Uterus (tissue), 4 donors: ENCODE measurements around the gene PANX1. TPM values are rescaled to one million over a fixed set of nuclear protein-coding genes. Genes with fewer than 3 reads are reported as not detected.

Experiments
- DNase-seq, 2 donors: peaks; one replicate each; pipeline ENCODE4 v3.0.0-alpha.2; 2019 to 2020
- H3K27ac ChIP-seq, 2 donors: fragments of 200-600 bp; sonication (generic); 1 replicate in 1 of 2; 2 replicates in 1 of 2; pipeline ENCODE4 v1.5.1; 2016 to 2018
- H3K27me3 ChIP-seq, 2 donors: fragments of 200-600 bp; sonication (generic); one replicate each; pipeline ENCODE4 v1.5.1; 2018 to 2019; ENCODE audit warnings: control low read depth in 1 of 2
- H3K36me3 ChIP-seq, 2 donors: fragments of 200-600 bp; sonication (generic); one replicate each; pipeline ENCODE4 v1.5.1; 2019; ENCODE audit warnings: control low read depth in 1 of 2
- H3K4me1 ChIP-seq, 2 donors: fragments of 200-600 bp; sonication (generic); one replicate each; pipeline ENCODE4 v1.5.1; 2018 to 2019; ENCODE audit warnings: control low read depth in 1 of 2
- H3K4me3 ChIP-seq, 2 donors: fragments of 200-600 bp; sonication (generic); 1 replicate in 1 of 2; 2 replicates in 1 of 2; pipeline ENCODE4 v1.5.1; 2018 to 2019; ENCODE audit warnings: mild to moderate bottlenecking in 1 of 2
- H3K9me3 ChIP-seq, 2 donors: fragments of 200-600 bp; sonication (generic); one replicate each; pipeline ENCODE4 v1.5.1; 2019; ENCODE audit warnings: control low read depth in 1 of 2
- POLR2A ChIP-seq, 2 donors: fragments of 450-650 bp; IDR thresholded peaks; one replicate each; pipeline ENCODE4 v1.6.1; 2016; ENCODE audit warnings: antibody characterized with exemption in 2 of 2, mild to moderate bottlenecking in 1 of 2, moderate library complexity in 1 of 2
- intact Hi-C: fragments of 100-400 bp; cut with DNase I; formaldehyde crosslinking; loops from one replicate; pipeline ENCODE4 v1.15.1; 2023; ENCODE audit warnings: low total_unique reads
- total RNA-seq, 4 donors: library from RNA; depleted of rRNA in 3 of 4; stranded (reverse); fragments of >200 nt in 3 of 4; gene quantifications; one replicate each; pipeline versions ENCODE4 v1.1.0 to v1.2.4, GENCODE V29; 2014 to 2023
- TF ChIP-seq, protein P1 (sequence below), 4 experiments: fragments of 200-600 bp in 2 of 4; fragments of 450-650 bp in 2 of 4; sonication (generic) in 2 of 4; IDR thresholded peaks; one replicate each; pipeline ENCODE4 v1.5.1; 2016 to 2019; ENCODE audit warnings: antibody characterized with exemption in 4 of 4, mild to moderate bottlenecking in 2 of 4, moderate library complexity in 1 of 4
- donor health status: DM: yes; HTN: yes; CAD: no.

The PANX1 gene
- total RNA-seq, 4 donors from 2014 or later = 4.1 to 37.9 (median 15.1) TPM

DNA sequence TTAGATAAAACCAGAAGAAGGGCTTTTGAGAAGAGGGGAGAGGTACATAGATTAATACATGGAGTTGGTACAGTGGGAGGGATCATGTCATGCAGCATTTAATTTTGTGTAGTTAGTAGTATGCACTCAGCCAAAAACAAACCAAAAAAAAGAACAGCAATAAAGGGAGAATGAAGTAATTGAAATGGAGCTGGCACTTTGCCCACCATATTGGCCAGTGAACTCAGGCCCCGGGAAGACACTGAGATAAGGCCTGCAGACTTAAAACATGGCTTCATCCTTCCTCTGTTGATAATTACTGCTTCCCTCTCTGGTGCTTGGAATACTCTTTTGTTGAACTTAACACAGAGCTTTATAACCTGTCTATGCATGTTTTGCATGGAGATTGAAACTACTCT, 3.1 kb downstream of the PANX1 start:
- TF ChIP-seq POLR2A (IDR thresholded peaks at IDR 0.05) = no peak
- TF ChIP-seq, protein P1, sequence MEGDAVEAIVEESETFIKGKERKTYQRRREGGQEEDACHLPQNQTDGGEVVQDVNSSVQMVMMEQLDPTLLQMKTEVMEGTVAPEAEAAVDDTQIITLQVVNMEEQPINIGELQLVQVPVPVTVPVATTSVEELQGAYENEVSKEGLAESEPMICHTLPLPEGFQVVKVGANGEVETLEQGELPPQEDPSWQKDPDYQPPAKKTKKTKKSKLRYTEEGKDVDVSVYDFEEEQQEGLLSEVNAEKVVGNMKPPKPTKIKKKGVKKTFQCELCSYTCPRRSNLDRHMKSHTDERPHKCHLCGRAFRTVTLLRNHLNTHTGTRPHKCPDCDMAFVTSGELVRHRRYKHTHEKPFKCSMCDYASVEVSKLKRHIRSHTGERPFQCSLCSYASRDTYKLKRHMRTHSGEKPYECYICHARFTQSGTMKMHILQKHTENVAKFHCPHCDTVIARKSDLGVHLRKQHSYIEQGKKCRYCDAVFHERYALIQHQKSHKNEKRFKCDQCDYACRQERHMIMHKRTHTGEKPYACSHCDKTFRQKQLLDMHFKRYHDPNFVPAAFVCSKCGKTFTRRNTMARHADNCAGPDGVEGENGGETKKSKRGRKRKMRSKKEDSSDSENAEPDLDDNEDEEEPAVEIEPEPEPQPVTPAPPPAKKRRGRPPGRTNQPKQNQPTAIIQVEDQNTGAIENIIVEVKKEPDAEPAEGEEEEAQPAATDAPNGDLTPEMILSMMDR (IDR thresholded peaks at IDR 0.05) = no peak
- peak; percentile 56 to 58 for DNase-seq
- Histone ChIP-seq H3K36me3 (no peaks in the 10 kb centered on the region), H3K27me3 (no peaks in the 10 kb centered on the region), H3K4me1 (peaks cover 5 to 8% of the 10 kb centered on the region in 2 donors), H3K27ac (peak overlapping the region; percentile 92 to 95), H3K4me3 (no peak overlapping the region), H3K9me3 (no peaks in the 10 kb centered on the region)
- intact Hi-C loops = no loop called here

DNA sequence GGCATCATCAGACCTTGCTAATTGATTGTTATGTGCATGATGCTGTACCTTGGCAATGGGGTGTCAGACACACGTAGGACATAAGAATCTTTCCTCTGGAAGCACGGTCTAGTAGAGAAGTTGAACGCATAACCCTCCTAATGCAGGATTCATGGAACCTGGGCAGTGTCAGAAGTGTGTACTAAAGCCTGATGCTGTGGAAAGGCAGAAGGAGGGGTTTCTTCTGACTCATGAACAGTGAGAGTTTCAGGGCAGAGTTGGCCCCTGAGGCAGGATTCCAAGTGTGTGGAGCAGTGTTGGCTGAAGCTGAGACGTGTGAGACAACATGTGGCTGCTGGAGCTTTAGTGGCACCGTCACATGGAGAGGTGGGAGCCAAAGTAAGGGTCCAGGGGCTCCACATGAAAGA, 3.5 kb downstream of the PANX1 start:
- no peak overlapping the region for H3K4me3 ChIP-seq
- H3K27me3 ChIP-seq = no peaks in the 10 kb centered on the region
- no peaks in the 10 kb centered on the region for H3K36me3 ChIP-seq
- H3K9me3 ChIP-seq = no peaks in the 10 kb centered on the region
- intact Hi-C loops = no loop called here
- peaks cover 5 to 8% of the 10 kb centered on the region in 2 donors for H3K4me1 ChIP-seq
- H3K27ac ChIP-seq = peak overlapping the region; percentile 92 to 95
- TF ChIP-seq, protein P1 (IDR thresholded peaks at IDR 0.05) = no peak
- TF ChIP-seq POLR2A (IDR thresholded peaks at IDR 0.05) = no peak
- DNase-seq = peak; percentile 34

DNA sequence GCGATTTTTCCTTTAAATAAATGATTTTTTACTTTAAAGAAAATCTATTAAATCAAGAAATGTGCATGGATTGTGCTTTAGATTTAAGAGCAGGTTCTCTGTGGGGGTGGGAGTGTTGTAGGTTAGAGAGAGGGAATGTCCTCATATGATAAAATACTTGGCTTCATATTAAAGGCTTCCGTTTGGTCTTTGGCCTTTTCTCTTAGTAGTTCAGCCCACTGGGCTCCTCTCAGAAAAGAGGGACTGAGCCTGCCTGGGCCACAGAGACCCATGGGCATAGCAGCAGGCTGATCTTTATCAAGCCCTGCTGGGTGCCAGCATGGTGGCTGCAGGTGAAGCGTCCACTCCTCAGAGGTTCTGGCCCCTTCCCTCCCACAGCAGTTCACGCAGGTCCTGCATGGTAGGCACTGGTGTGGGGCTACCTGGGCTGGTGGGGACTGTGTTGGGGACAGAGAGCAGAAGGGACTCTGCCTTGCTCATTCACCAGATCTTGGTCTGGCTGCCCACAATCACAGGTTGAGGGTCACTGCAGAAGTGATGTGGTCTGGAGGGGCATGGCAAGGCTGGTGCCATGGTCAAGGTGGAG, 4.3 kb downstream of the PANX1 start:
- H3K27ac ChIP-seq = peak overlapping the region in 1 of 2 donors; percentile 95
- no peaks in the 10 kb centered on the region for H3K27me3 ChIP-seq
- peaks cover 5 to 8% of the 10 kb centered on the region in 2 donors for H3K4me1 ChIP-seq
- DNase-seq = no peak
- no peak overlapping the region for H3K4me3 ChIP-seq
- no peak for TF ChIP-seq POLR2A (IDR thresholded peaks at IDR 0.05)
- TF ChIP-seq, protein P1 (IDR thresholded peaks at IDR 0.05) = no peak
- no peaks in the 10 kb centered on the region for H3K36me3 ChIP-seq
- intact Hi-C loops = no loop called here
- no peaks in the 10 kb centered on the region for H3K9me3 ChIP-seq

DNA sequence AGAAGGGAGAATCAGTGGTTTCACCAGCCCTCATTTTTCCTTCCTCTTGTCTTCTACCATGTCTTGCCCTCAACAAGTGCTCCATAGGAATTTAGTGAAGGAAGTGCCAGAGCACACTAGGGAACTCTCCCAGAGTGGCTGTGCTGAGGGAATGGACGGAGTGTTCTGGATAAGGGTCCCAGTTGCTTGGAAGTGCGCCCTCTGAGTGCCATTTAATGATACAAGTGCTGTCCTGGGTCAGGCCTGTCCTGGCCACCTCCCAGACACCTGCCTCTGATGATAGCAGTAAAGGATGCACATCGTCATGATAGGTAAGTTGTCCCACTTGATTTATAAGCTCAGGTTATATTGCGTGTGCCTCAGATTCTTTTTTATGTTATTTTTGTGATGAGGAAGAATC, 5.1 kb downstream of the PANX1 start:
- no peaks in the 10 kb centered on the region for H3K36me3 ChIP-seq
- H3K4me3 ChIP-seq = no peak overlapping the region
- intact Hi-C loops = no loop called here
- no peaks in the 10 kb centered on the region for H3K27me3 ChIP-seq
- DNase-seq = no peak
- H3K9me3 ChIP-seq = no peaks in the 10 kb centered on the region
- H3K4me1 ChIP-seq = peaks cover 5 to 8% of the 10 kb centered on the region in 2 donors
- TF ChIP-seq, protein P1 (IDR thresholded peaks at IDR 0.05) = no peak
- no peak for TF ChIP-seq POLR2A (IDR thresholded peaks at IDR 0.05)
- peak overlapping the region; percentile 77 to 85 for H3K27ac ChIP-seq

DNA sequence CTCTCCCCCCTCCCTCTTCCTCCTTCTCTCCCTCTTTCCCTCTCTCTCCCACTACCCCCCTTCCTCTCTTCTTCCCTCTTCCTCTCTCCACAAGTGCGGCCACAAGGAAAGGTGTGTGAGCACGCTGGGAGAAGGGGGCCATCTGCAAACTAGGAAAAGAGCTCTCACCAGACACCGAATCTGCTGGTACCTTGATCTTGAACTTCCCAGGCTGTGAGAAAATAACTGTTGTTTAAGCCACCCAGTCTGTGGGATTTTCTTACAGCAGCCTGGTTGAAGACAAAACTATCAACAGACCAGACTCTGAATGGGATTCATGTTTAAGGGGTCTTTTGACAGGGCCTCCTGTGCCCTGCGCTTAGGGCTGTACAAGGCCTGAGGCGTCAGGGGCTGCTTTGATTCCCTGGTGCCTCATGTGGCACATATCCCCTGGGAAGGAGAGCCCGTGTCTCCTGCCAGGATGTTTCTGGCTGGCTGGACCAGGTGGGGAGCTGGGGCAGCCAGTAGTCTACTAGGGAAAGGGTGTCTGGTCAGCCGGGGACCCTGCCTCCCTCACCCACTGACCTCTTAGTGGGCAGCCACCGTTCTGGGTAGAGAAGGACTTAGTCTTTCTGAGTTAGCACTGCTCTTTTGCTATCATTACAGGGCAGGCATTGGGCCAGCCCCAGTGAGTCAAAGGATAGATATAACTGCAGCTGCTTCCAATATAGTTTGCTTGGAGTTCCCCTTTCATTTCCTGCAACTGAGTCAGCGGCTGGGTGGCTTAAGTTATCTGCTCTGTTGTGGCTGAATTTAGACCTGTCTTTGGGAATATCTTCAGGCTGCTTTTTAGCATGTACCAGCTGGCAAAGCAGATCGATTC, 6.2 kb downstream of the PANX1 start:
- no peaks in the 10 kb centered on the region for H3K27me3 ChIP-seq
- peak overlapping the region; percentile 77 to 85 for H3K27ac ChIP-seq
- H3K36me3 ChIP-seq = no peaks in the 10 kb centered on the region
- H3K4me3 ChIP-seq = no peak overlapping the region
- TF ChIP-seq POLR2A (IDR thresholded peaks at IDR 0.05) = no peak
- TF ChIP-seq, protein P1 (IDR thresholded peaks at IDR 0.05) = no peak
- intact Hi-C loops = no loop called here
- no peaks in the 10 kb centered on the region for H3K9me3 ChIP-seq
- DNase-seq = peak; percentile 77 to 81
- H3K4me1 ChIP-seq = peaks cover 5 to 8% of the 10 kb centered on the region in 2 donors
